Transverse colon (tissue), 4 donors: ENCODE results near the gene HOPX. TPM values are rescaled to one million over a fixed set of nuclear protein-coding genes. Genes with fewer than 3 reads are reported as not detected.

ENCODE experiments used
- DNase-seq: peaks from one replicate; pipeline ENCODE4 v3.0.0-alpha.2; 2019
- H3K27ac ChIP-seq, 4 donors: fragments of 200-600 bp; sonication (generic); 2 replicates each; pipeline ENCODE4 v1.5.1; 2016 to 2018; ENCODE audit warnings: inconsistent platforms in 4 of 4
- H3K27me3 ChIP-seq: fragments of 200-600 bp; sonication (generic); 2 replicates; pipeline ENCODE4 v1.5.1; 2017; ENCODE audit warnings: inconsistent platforms
- H3K36me3 ChIP-seq, 4 donors: fragments of 200-600 bp; sonication (generic); 2 replicates each; pipeline ENCODE4 v1.5.1; 2017 to 2019; ENCODE audit warnings: inconsistent platforms in 4 of 4
- H3K4me1 ChIP-seq, 4 donors: fragments of 200-600 bp; sonication (generic); 2 replicates each; pipeline ENCODE4 v1.5.1; 2017 to 2020; ENCODE audit warnings: inconsistent platforms in 4 of 4
- H3K4me3 ChIP-seq, 4 donors: fragments of 200-600 bp; sonication (generic); 1 replicate in 1 of 4; 2 replicates in 3 of 4; pipeline versions ENCODE4 v1.5.1 to v1.6.1; 2017 to 2019; ENCODE audit warnings: inconsistent platforms in 4 of 4
- H3K9me3 ChIP-seq, 2 donors: fragments of 200-600 bp; sonication (generic); 2 replicates each; pipeline ENCODE4 v1.5.1; 2017 to 2019; ENCODE audit warnings: inconsistent platforms in 2 of 2
- EP300 ChIP-seq: sonication (generic); formaldehyde crosslinking; IDR thresholded peaks from one replicate; pipeline ENCODE4 v1.6.1; 2017; ENCODE audit warnings: antibody characterized with exemption, low read depth
- POLR2A ChIP-seq: fragments of 450-650 bp; IDR thresholded peaks from one replicate; pipeline ENCODE4 v1.6.1; 2016; ENCODE audit warnings: antibody characterized with exemption, mild to moderate bottlenecking, moderate library complexity
- POLR2AphosphoS5 ChIP-seq, 3 donors: sonication (generic); formaldehyde crosslinking; IDR thresholded peaks; one replicate each; pipeline ENCODE4 v1.6.1; 2016; ENCODE audit warnings: antibody characterized with exemption in 3 of 3
- WGBS, 2 donors: methylation state at CpG; one replicate each; pipeline ENCODE4 v1.1.5; 2018; ENCODE audit warnings: low coverage in 1 of 2; 5-methylcytosine and 5-hydroxymethylcytosine counted together
- in situ Hi-C, 4 donors: fragments of 200-750 bp; cut with MboI; loops; one replicate each; pipeline versions ENCODE4 v1.15.0 to v1.15.1; 2017; ENCODE audit warnings: low sequenced_read_pairs in 3 of 4, low pct_ligation_motif_present in 1 of 4, low pct_unique_long_range_greater_than_20kb in 1 of 4
- intact Hi-C: fragments of 100-400 bp; cut with DNase I; formaldehyde crosslinking; loops from one replicate; pipeline ENCODE4 v1.15.1; 2023; ENCODE audit warnings: low total_unique reads
- total RNA-seq, 4 donors: library from RNA; depleted of rRNA; stranded (reverse); fragments of >200 nt; gene quantifications; one replicate each; pipeline ENCODE4 v1.1.0, GENCODE V29; 2016
- TF ChIP-seq, protein P1 (sequence below), 5 experiments: fragments of 200-600 bp in 3 of 5; fragments of 450-650 bp in 2 of 5; sonication (generic) in 3 of 5; IDR thresholded peaks; 1 replicate in 2 of 5; 2 replicates in 3 of 5; pipeline ENCODE4 v1.5.1; 2016 to 2017; ENCODE audit warnings: antibody characterized with exemption in 5 of 5, inconsistent platforms in 3 of 5, mild to moderate bottlenecking in 2 of 5, moderate library complexity in 1 of 5

Gene HOPX
- total RNA-seq, 4 donors from 2014 or later = 2.6 to 27.5 (median 7.7) TPM

DNA sequence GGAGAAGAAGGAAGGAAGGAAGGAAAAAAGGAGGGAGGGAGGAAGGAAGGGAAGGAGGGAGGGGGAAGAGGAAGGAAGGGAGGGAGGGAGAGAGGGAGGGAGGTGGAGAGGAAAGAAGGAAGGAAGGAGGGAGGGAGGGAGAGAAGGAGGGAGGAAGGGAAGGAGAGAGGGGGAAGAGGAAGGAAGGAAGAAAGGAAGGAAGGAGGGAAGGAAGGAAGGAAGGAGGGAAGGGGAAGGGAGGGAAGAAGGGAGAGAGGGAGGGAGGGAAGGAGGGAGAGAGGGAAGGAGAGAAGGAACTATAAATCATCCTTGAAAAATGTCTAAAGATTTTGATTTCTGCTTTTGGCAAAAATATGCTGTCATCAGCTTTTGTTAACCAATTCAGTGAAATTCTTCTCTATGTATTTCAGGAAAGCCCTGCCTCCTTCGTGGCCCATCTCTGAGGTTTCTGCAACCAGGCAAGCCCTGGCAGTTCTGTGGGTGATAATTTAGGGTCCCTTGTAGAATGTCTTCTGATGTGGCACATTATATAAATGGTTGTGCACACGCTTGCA lies 7.1 kb upstream of the HOPX start:
- DNase-seq = no peak
- Histone ChIP-seq H3K4me3 (no peak overlapping the region), H3K36me3 (no peaks in the 10 kb centered on the region), H3K27me3 (peaks cover 18% of the 10 kb centered on the region), H3K4me1 (no peaks in the 10 kb centered on the region), H3K27ac (no peak overlapping the region), H3K9me3 (no peaks in the 10 kb centered on the region)
- in situ Hi-C loops = no loop called here
- no peak for TF ChIP-seq POLR2A
- TF ChIP-seq POLR2AphosphoS5 (IDR thresholded peaks at IDR 0.05) = no peak
- TF ChIP-seq, protein P1, sequence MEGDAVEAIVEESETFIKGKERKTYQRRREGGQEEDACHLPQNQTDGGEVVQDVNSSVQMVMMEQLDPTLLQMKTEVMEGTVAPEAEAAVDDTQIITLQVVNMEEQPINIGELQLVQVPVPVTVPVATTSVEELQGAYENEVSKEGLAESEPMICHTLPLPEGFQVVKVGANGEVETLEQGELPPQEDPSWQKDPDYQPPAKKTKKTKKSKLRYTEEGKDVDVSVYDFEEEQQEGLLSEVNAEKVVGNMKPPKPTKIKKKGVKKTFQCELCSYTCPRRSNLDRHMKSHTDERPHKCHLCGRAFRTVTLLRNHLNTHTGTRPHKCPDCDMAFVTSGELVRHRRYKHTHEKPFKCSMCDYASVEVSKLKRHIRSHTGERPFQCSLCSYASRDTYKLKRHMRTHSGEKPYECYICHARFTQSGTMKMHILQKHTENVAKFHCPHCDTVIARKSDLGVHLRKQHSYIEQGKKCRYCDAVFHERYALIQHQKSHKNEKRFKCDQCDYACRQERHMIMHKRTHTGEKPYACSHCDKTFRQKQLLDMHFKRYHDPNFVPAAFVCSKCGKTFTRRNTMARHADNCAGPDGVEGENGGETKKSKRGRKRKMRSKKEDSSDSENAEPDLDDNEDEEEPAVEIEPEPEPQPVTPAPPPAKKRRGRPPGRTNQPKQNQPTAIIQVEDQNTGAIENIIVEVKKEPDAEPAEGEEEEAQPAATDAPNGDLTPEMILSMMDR (IDR thresholded peaks at IDR 0.05) = no peak
- TF ChIP-seq EP300 = no peak
- 70% methylated on average over 2 of the region's 2 CpGs; no CpG with 5 or more reads in 1 of the 2 donors for WGBS, 2 donors
- intact Hi-C loops = no loop called here

DNA sequence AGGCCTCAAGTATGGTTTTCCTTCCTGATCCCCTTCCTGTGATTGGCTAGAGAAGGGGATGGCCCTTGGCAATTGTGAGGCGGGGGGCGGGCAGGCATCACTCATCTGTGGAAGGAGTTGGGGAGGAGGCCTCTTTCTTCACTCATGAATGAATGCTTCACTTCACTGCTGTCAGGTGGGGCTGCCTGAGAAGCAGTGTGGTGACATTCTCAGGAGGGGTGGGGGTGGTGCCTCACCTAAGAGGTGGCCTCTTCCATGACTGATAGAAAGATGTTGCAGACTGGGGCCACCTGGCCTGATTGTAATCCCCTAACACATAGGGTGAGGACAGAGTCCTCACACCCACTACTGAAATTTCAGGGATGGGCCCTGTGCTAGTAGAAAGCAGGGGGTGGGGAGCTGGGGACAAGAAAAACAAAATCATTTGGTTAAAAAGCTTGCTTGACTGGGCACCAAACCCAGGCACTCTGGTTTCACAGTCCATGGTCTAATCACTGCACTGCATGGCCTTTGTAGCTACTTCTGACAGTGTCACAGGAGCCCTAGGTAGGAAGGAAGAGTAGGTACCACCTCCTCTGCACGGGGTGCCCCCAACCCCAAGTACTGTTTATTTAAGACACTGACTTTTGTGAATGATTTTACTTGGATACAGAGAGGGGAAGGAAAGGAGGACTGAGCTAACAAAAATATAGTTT lies 5.6 kb upstream of the HOPX start:
- 83 to 87% methylated on average over 1 to 3 of the region's 3 CpGs for WGBS, 2 donors
- no peak overlapping the region for H3K4me3 ChIP-seq
- peaks cover 0 to 2% (median 0%) of the 10 kb centered on the region in 4 donors for H3K4me1 ChIP-seq
- in situ Hi-C loops (no loop called here), intact Hi-C loops (no loop called here)
- no peak for DNase-seq
- TF ChIP-seq, protein P1 (IDR thresholded peaks at IDR 0.05) = no peak
- TF ChIP-seq EP300 = no peak
- TF ChIP-seq POLR2A = no peak
- TF ChIP-seq POLR2AphosphoS5 (IDR thresholded peaks at IDR 0.05) = no peak
- no peak overlapping the region for H3K27ac ChIP-seq
- H3K36me3 ChIP-seq = no peaks in the 10 kb centered on the region
- H3K9me3 ChIP-seq = no peaks in the 10 kb centered on the region
- peaks cover 29% of the 10 kb centered on the region for H3K27me3 ChIP-seq

DNA sequence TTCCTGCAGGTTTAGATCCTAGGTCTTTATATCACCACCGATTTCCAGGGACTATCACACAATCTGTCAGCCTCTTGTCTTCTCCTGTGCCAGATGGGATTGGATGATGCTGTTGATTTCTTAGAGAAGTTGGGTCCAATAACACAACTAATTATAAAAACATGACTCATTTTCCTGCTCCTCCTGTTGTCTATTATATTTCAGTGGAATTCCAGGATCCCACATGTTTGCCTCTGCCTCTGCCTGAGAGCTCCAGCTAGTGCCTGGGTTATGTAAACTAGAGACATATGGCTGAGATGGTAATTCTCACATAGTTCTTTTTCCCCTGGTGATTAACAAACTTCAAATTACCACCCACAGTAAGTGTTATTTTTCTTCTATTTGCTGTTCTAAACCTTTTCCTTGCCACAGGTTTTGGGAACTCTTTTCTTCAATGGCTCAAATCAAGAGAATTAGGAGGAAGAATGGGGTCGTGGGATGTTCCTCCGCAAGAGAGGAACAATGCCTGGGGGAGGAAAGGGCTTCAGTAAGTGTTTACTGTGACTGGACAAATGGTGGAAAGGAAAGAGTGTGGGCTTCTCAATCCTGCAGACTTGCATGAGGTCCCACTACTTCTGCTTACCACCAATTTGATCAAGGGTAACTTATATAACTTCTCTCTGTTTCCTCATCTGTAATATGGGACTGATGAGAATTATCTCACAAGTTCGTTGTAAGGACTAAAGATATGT lies 3.4 kb upstream of the HOPX start:
- H3K9me3 ChIP-seq = no peaks in the 10 kb centered on the region
- no peaks in the 10 kb centered on the region for H3K36me3 ChIP-seq
- TF ChIP-seq, protein P1 (IDR thresholded peaks at IDR 0.05) = no peak
- TF ChIP-seq POLR2A (no peak), POLR2AphosphoS5 (IDR thresholded peaks at IDR 0.05) (no peak), EP300 (no peak)
- peaks cover 43% of the 10 kb centered on the region for H3K27me3 ChIP-seq
- no peak overlapping the region for H3K4me3 ChIP-seq
- no peak overlapping the region for H3K27ac ChIP-seq
- in situ Hi-C loops = no loop called here
- no peak for DNase-seq
- intact Hi-C loops = no loop called here
- H3K4me1 ChIP-seq = peaks cover 0 to 12% (median 0%) of the 10 kb centered on the region in 4 donors
- 80 to 88% methylated on average over 4 of the region's 4 CpGs for WGBS, 2 donors

DNA sequence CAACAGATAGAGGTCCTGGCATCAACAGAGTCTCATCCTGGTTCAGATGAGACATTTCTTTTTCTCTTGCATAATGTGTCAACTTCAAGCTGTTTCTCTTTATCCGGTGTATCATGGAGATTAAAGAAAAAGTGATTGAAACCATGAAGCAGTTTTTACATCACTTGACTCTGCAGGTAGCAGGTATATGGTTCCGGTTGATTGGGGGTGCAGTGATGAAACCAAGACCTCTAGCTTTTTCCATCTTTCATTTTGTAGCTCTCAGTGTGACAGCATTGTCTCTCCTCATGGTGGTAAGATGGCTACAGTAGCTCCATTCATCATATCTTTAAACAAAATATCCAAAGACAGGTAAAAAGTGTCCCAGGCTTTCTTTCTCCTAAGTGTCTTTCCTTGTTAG lies 2.4 kb upstream of the HOPX start:
- Histone ChIP-seq H3K36me3 (no peaks in the 10 kb centered on the region), H3K27ac (no peak overlapping the region), H3K9me3 (no peaks in the 10 kb centered on the region), H3K27me3 (peaks cover 47% of the 10 kb centered on the region), H3K4me1 (peaks cover 0 to 12% (median 0%) of the 10 kb centered on the region in 4 donors), H3K4me3 (no peak overlapping the region)
- no peak for TF ChIP-seq EP300
- no peak for TF ChIP-seq POLR2AphosphoS5 (IDR thresholded peaks at IDR 0.05)
- TF ChIP-seq POLR2A = no peak
- TF ChIP-seq, protein P1 (IDR thresholded peaks at IDR 0.05) = no peak
- intact Hi-C loops (no loop called here), in situ Hi-C loops (no loop called here)
- no peak for DNase-seq
- 79 to 100% methylated on average over 2 of the region's 2 CpGs for WGBS, 2 donors
